Smooth muscle cell (in vitro differentiated cells): ENCODE data around the gene HACE1. TPM values are rescaled to one million over a fixed set of nuclear protein-coding genes. Genes with fewer than 3 reads are reported as not detected.

Source experiments
- DNase-seq: peaks from one replicate; lab custom pipeline; 2025; ENCODE audit not compliant: unreplicated experiment; lab: John Stamatoyannopoulos, UW
- H2AFZ ChIP-seq: fragments of 200-600 bp; sonication (generic); 2 replicates; pipeline ENCODE4 v1.6.0; 2016; ENCODE audit warnings: antibody characterized with exemption, low read depth, mild to moderate bottlenecking
- H3F3A ChIP-seq: fragments of 200-600 bp; sonication (generic); 2 replicates; pipeline ENCODE4 v1.6.0; 2017; ENCODE audit warnings: antibody characterized with exemption, low read depth
- H3K27ac ChIP-seq: fragments of 200-600 bp; sonication (generic); 2 replicates; pipeline ENCODE4 v1.5.1; 2016; ENCODE audit warnings: low read depth, mild to moderate bottlenecking
- H3K27me3 ChIP-seq: fragments of 200-600 bp; sonication (generic); 2 replicates; pipeline ENCODE4 v1.6.1; 2016; ENCODE audit warnings: low read depth, mild to moderate bottlenecking
- H3K36me3 ChIP-seq: fragments of 200-600 bp; sonication (generic); 2 replicates; pipeline ENCODE4 v1.5.1; 2016; ENCODE audit warnings: low read depth
- H3K4me1 ChIP-seq: fragments of 200-600 bp; sonication (generic); 2 replicates; pipeline ENCODE4 v1.5.1; 2016; ENCODE audit warnings: low read depth
- H3K4me2 ChIP-seq: fragments of 200-600 bp; sonication (generic); 2 replicates; pipeline ENCODE4 v1.6.0; 2016; ENCODE audit warnings: mild to moderate bottlenecking
- H3K4me3 ChIP-seq: fragments of 200-600 bp; sonication (generic); 2 replicates; pipeline ENCODE4 v1.5.1; 2016; ENCODE audit warnings: mild to moderate bottlenecking
- H3K79me2 ChIP-seq: fragments of 200-600 bp; sonication (generic); 2 replicates; pipeline ENCODE4 v1.6.0; 2016; ENCODE audit warnings: low read depth, mild to moderate bottlenecking
- H3K9ac ChIP-seq: fragments of 200-600 bp; sonication (generic); 2 replicates; pipeline ENCODE4 v1.6.0; 2016; ENCODE audit warnings: low read depth
- H3K9me3 ChIP-seq: fragments of 200-600 bp; sonication (generic); replicated peaks from 2 replicates; pipeline ENCODE4 v1.5.1; 2016; ENCODE audit warnings: low read depth
- H4K20me1 ChIP-seq: fragments of 200-600 bp; sonication (generic); 2 replicates; pipeline ENCODE4 v1.6.0; 2016; ENCODE audit warnings: low read depth
- WGBS: methylation state at CpG from one replicate; pipeline ENCODE4 v1.1.7; 2016; ENCODE audit warnings: low lambda C conversion rate; 5-methylcytosine and 5-hydroxymethylcytosine counted together
- polyA plus RNA-seq: library from polyadenylated mRNA; unstranded; fragments of >200 nt; fragmentation: Nextera tagmentation; extraction: Ambion mirVana; gene quantifications from 2 replicates; pipeline ENCODE4 v1.2.1, GENCODE V29; 2016
- total RNA-seq: library from RNA; depleted of rRNA; stranded (reverse); fragments of >200 nt; gene quantifications from 2 replicates; pipeline ENCODE4 v1.2.3, GENCODE V29; 2014
- TF ChIP-seq, protein P1 (sequence below): fragments of 200-600 bp; sonication (generic); IDR thresholded peaks from 2 replicates; pipeline ENCODE4 v1.5.1; 2017; ENCODE audit warnings: borderline replicate concordance, mild to moderate bottlenecking, antibody characterized with exemption; ENCODE audit not compliant: insufficient read depth, poor library complexity, severe bottlenecking

HACE1 gene
- total and polyA plus RNA-seq, 2 experiments from 2014 or later: 7.1 to 21.7 TPM

DNA sequence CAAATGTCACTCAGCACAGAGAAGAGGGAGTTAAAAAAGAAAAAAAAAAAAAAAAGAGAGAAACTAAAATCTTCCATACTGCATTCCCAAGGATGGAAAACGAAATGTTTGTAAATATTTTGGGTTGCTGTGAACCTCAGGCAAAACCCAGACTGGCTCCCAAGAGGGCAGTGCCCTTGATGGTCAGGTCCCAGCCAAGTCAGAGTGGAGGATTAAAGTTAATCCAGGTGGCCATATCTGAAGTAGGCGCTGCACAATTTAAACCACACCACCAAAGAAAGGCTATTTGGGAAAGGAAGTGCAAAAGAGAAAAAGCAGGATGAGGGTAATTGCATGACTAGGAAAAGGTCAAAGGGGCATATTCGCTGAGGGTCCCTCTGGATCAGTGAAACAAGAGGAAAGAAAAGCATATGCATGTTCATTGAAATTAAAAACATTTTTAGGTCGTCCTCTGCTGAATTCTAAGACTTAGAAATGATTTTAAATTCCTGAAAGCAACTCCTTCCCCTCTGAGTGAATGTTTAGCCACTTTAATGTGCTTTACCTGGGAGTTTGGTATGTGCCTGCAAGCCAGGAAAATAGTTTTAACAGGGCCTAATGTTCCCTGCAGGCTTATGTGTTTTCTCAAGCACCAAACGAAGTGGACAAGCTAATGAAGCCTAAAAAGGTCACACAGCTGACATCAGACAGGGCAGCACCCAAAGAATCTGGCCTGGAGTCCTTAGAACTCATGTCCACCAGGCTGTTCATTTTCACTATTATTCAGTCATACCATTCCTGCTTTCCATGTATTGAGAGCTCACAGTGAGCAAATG lies 159.1 kb downstream of the HACE1 start:
- Histone ChIP-seq H3F3A (no peaks in the 10 kb centered on the region), H3K4me2 (no peak overlapping the region), H3K9me3 (no peaks in the 10 kb centered on the region), H3K9ac (no peak overlapping the region), H4K20me1 (no peaks in the 10 kb centered on the region), H3K27ac (no peak overlapping the region), H3K27me3 (no peaks in the 10 kb centered on the region), H3K4me3 (no peak overlapping the region), H3K79me2 (no peaks in the 10 kb centered on the region), H3K36me3 (no peaks in the 10 kb centered on the region), H2AFZ (no peak overlapping the region), H3K4me1 (peaks cover 5% of the 10 kb centered on the region)
- no peak for DNase-seq
- 15% methylated on average over 5 of the region's 5 CpGs for WGBS
- TF ChIP-seq, protein P1, sequence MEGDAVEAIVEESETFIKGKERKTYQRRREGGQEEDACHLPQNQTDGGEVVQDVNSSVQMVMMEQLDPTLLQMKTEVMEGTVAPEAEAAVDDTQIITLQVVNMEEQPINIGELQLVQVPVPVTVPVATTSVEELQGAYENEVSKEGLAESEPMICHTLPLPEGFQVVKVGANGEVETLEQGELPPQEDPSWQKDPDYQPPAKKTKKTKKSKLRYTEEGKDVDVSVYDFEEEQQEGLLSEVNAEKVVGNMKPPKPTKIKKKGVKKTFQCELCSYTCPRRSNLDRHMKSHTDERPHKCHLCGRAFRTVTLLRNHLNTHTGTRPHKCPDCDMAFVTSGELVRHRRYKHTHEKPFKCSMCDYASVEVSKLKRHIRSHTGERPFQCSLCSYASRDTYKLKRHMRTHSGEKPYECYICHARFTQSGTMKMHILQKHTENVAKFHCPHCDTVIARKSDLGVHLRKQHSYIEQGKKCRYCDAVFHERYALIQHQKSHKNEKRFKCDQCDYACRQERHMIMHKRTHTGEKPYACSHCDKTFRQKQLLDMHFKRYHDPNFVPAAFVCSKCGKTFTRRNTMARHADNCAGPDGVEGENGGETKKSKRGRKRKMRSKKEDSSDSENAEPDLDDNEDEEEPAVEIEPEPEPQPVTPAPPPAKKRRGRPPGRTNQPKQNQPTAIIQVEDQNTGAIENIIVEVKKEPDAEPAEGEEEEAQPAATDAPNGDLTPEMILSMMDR: no peak

DNA sequence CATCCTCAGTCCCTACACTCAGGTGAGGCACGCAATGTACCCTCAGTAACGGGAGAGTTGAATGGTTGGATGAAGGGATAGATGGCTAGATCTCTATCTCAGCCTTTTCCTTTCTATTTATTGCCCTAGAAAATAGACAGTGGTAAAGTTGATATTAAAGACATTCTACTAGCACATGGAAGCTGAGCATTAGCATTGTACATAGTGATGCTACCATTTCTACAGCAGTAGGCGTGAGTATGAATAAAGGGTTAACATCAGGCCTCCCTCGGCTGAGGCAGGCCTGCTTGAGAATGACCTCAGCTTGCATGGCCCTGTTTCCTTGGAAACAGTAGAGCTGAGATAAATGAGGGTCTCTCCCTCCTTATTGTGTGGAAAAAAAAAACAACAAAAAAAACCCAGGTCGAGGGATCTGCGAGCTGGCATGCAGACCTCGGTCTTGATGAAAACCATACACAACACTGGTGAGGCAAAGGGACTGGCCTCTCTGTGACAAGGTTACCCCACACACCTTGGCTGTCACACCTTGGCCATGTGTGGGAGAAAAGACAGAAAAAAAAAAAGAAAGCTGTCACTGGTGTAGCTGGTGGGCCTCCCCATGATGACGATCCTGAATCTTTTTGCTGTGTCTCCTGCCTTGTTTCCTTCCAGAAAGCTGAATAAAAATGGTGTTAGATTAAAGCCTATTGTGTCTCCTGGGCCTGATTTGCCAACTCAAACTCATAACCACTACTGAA lies 160.0 kb downstream of the HACE1 start:
- TF ChIP-seq, protein P1: no peak
- no peaks in the 10 kb centered on the region for H3K27me3 ChIP-seq
- no peak overlapping the region for H3K27ac ChIP-seq
- no peaks in the 10 kb centered on the region for H3K79me2 ChIP-seq
- H3F3A ChIP-seq: no peaks in the 10 kb centered on the region
- no peak overlapping the region for H3K4me3 ChIP-seq
- H2AFZ ChIP-seq: no peak overlapping the region
- no peak for DNase-seq
- no peaks in the 10 kb centered on the region for H3K36me3 ChIP-seq
- H3K4me1 ChIP-seq: no peaks in the 10 kb centered on the region
- no peaks in the 10 kb centered on the region for H3K9me3 ChIP-seq
- no peaks in the 10 kb centered on the region for H4K20me1 ChIP-seq
- WGBS: 33% methylated on average over 8 of the region's 8 CpGs
- H3K9ac ChIP-seq: no peak overlapping the region
- no peak overlapping the region for H3K4me2 ChIP-seq

DNA sequence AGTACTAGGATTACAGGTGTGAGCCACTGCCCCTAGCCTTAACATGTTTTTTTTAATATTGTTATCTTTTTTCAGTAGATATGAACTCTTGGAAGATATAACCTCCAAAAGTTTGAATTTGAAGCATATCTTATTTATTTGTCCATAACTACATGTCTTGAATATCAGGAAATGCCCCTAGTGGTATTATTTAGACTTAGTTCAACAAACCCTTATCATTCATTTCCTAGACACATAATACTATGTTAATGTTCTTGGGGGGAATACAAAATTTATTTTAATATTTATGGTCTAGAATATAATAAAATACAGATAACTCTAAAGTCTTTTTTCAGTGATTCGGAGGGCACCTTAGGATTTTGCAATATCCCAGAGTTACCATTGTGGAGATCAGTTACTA lies 160.7 kb downstream of the HACE1 start:
- no peaks in the 10 kb centered on the region for H3K4me1 ChIP-seq
- no peak overlapping the region for H2AFZ ChIP-seq
- H3K27ac ChIP-seq: no peak overlapping the region
- no peak for DNase-seq
- no peaks in the 10 kb centered on the region for H4K20me1 ChIP-seq
- no peaks in the 10 kb centered on the region for H3K79me2 ChIP-seq
- no peaks in the 10 kb centered on the region for H3F3A ChIP-seq
- no peaks in the 10 kb centered on the region for H3K36me3 ChIP-seq
- H3K4me2 ChIP-seq: no peak overlapping the region
- 97% methylated on average over 1 of the region's 1 CpG for WGBS
- no peaks in the 10 kb centered on the region for H3K9me3 ChIP-seq
- TF ChIP-seq, protein P1: no peak
- no peak overlapping the region for H3K9ac ChIP-seq
- H3K4me3 ChIP-seq: no peak overlapping the region
- H3K27me3 ChIP-seq: no peaks in the 10 kb centered on the region
